Neuronal stem cell (in vitro differentiated cells): ENCODE measurements around the gene ELMO1.

Source experiments
- DNase-seq: peaks from one replicate; pipeline ENCODE4 v3.0.0-alpha.2; 2013; ENCODE audit warnings: low spot score
- H2AFZ ChIP-seq: one replicate; pipeline ENCODE4 v1.6.1; 2013; ENCODE audit warnings: mild to moderate bottlenecking, low read length, inconsistent platforms
- H2AK5ac ChIP-seq: 2 replicates; pipeline ENCODE4 v1.6.1; 2013; ENCODE audit warnings: low read depth, mild to moderate bottlenecking, inconsistent platforms, low read length, moderate library complexity, mixed read lengths
- H2BK120ac ChIP-seq: 2 replicates; pipeline ENCODE4 v1.6.1; 2013; ENCODE audit warnings: low read depth, mild to moderate bottlenecking, inconsistent platforms, low read length, moderate library complexity, mixed read lengths
- H2BK12ac ChIP-seq: one replicate; pipeline ENCODE4 v1.6.1; 2013; ENCODE audit warnings: low read length, inconsistent platforms
- H2BK15ac ChIP-seq: 2 replicates; pipeline ENCODE4 v1.6.1; 2013; ENCODE audit warnings: mild to moderate bottlenecking, low read length, inconsistent platforms, mixed read lengths
- H2BK5ac ChIP-seq: one replicate; pipeline ENCODE4 v1.6.1; 2013; ENCODE audit warnings: inconsistent platforms, mild to moderate bottlenecking, low read length, moderate library complexity
- H3K14ac ChIP-seq: one replicate; pipeline ENCODE4 v1.6.1; 2013; ENCODE audit warnings: low read length, inconsistent platforms
- H3K18ac ChIP-seq: 2 replicates; pipeline ENCODE4 v1.6.1; 2013; ENCODE audit warnings: low read length, inconsistent platforms
- H3K23ac ChIP-seq: 2 replicates; pipeline ENCODE4 v1.6.1; 2013; ENCODE audit warnings: low read depth, mild to moderate bottlenecking, mixed read lengths, low read length, inconsistent platforms; ENCODE audit not compliant: poor library complexity
- H3K27ac ChIP-seq: replicated peaks from 3 replicates; pipeline ENCODE4 v1.5.1; 2013; ENCODE audit warnings: low read length, inconsistent platforms
- H3K27me3 ChIP-seq, 3 experiments: 2 replicates each; pipeline ENCODE4 v1.6.1; 2013; ENCODE audit warnings: low read length in 3 of 3, mild to moderate bottlenecking in 2 of 3, inconsistent platforms in 1 of 3, low read depth in 1 of 3, mixed read lengths in 1 of 3, moderate library complexity in 1 of 3; ENCODE audit not compliant: control insufficient read depth in 3 of 3, insufficient read depth in 3 of 3
- H3K36me3 ChIP-seq, 2 donors: replicated peaks in 1 of 2; 2 replicates each; pipeline ENCODE4 v1.6.1; 2013; ENCODE audit warnings: low read length in 2 of 2; ENCODE audit not compliant: control insufficient read depth in 2 of 2, insufficient read depth in 2 of 2
- H3K4ac ChIP-seq: 2 replicates; pipeline ENCODE4 v1.6.1; 2013; ENCODE audit warnings: inconsistent platforms, mild to moderate bottlenecking, low read length, moderate library complexity
- H3K4me1 ChIP-seq, 2 donors: 1 replicate in 1 of 2; 2 replicates in 1 of 2; pipeline ENCODE4 v1.6.1; 2013; ENCODE audit warnings: low read length in 2 of 2, low read depth in 1 of 2; ENCODE audit not compliant: control insufficient read depth in 2 of 2, insufficient read depth in 1 of 2
- H3K4me2 ChIP-seq: one replicate; pipeline ENCODE4 v1.6.1; 2013; ENCODE audit warnings: mild to moderate bottlenecking, low read length, inconsistent platforms; ENCODE audit not compliant: insufficient read depth, poor library complexity, severe bottlenecking
- H3K4me3 ChIP-seq, 2 donors: 2 replicates each; pipeline ENCODE4 v1.5.1; 2013; ENCODE audit warnings: low read length in 2 of 2, mild to moderate bottlenecking in 2 of 2, inconsistent platforms in 1 of 2, moderate library complexity in 1 of 2
- H3K79me1 ChIP-seq: one replicate; pipeline ENCODE4 v1.6.1; 2013; ENCODE audit warnings: low read depth, mild to moderate bottlenecking, inconsistent platforms, low read length, moderate library complexity
- H3K9ac ChIP-seq: one replicate; pipeline ENCODE4 v1.6.1; 2013; ENCODE audit warnings: mild to moderate bottlenecking, low read depth, low read length, inconsistent platforms; ENCODE audit not compliant: poor library complexity
- H3K9me3 ChIP-seq, 2 donors: replicated peaks in 1 of 2; 2 replicates each; pipeline versions ENCODE3 to v1.6.1; 2013; ENCODE audit warnings: low read length in 2 of 2, mild to moderate bottlenecking in 2 of 2, inconsistent platforms in 1 of 2, low read depth in 1 of 2, mixed read lengths in 1 of 2, moderate library complexity in 1 of 2; ENCODE audit not compliant: control insufficient read depth in 2 of 2, insufficient read depth in 1 of 2
- H4K8ac ChIP-seq: one replicate; pipeline ENCODE4 v1.6.1; 2013; ENCODE audit warnings: low read depth, mild to moderate bottlenecking, inconsistent platforms, low read length, moderate library complexity
- H4K91ac ChIP-seq: one replicate; pipeline ENCODE4 v1.6.1; 2013; ENCODE audit warnings: low read length, low read depth, mild to moderate bottlenecking, inconsistent platforms; ENCODE audit not compliant: poor library complexity
- WGBS, 2 donors: extraction: QIAGEN DNeasy Blood & Tissue Kit; methylation state at CpG; one replicate each; pipeline ENCODE4 v1.1.7; 2013; ENCODE audit warnings: missing lambda C conversion rate in 2 of 2, mixed read lengths in 1 of 2; ENCODE audit not compliant: insufficient read length in 2 of 2, insufficient replicate concordance in 1 of 2; ENCODE audit errors: extremely low coverage in 2 of 2; 5-methylcytosine and 5-hydroxymethylcytosine counted together

Gene ELMO1

DNA sequence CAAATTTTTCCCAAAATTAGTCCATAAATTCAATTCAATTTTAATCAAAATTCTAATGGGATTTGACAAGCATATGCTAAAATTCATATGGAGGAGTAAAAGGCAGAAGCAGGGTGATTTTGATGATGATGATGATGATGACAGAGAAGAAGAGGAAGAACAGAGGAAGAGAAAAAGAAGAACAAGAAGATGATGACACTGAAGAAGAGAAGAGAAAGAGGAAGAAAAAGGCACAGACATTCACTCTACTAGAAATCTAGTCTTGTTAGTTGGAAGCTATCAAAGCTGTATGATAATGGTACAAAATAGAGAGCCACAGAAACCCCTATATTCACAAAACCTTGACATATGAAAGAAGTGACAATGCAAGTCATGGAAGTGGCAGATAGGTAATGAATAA, 157.9 kb downstream of the ELMO1 start:
- no peak overlapping the region for H3K14ac ChIP-seq
- H3K36me3 ChIP-seq, result no peaks in the 10 kb centered on the region
- H3K27ac ChIP-seq, result no peak overlapping the region
- DNase-seq, result no peak
- no peak overlapping the region for H2AK5ac ChIP-seq
- H3K9me3 ChIP-seq, result no peaks in the 10 kb centered on the region
- H3K4me3 ChIP-seq, result no peak overlapping the region
- no peak overlapping the region for H2BK12ac ChIP-seq
- H3K4me1 ChIP-seq, result peaks cover 3% of the 10 kb centered on the region in 2 donors
- no peak overlapping the region for H3K18ac ChIP-seq
- H3K4me2 ChIP-seq, result no peak overlapping the region
- no peak overlapping the region for H3K4ac ChIP-seq
- H4K8ac ChIP-seq, result no peak overlapping the region
- no peak overlapping the region for H3K9ac ChIP-seq
- no peaks in the 10 kb centered on the region for H3K79me1 ChIP-seq
- H3K23ac ChIP-seq, result no peak overlapping the region
- H2BK120ac ChIP-seq, result no peak overlapping the region
- H3K27me3 ChIP-seq, result no peaks in the 10 kb centered on the region
- H2BK5ac ChIP-seq, result no peak overlapping the region
- no peak overlapping the region for H2AFZ ChIP-seq
- no peak overlapping the region for H2BK15ac ChIP-seq
- no peak overlapping the region for H4K91ac ChIP-seq

DNA sequence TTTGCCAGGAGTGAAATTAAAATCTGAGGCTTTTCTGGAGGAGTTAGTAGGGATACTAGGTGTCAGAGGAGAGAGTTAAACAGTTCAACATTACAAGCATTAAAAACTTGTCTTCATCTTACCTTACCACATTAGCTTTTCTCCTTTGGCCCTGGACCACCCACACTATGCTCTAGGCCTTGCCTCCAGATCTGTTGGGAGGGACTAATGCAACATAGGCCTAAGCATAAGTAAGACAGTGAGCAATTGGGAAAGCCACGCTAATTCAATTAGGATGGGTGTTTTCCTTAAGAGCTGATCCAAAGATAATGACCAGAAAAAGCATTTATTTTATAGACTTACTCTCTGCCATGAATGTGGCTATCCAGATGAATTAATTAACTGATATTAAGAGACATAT, 158.9 kb downstream of the ELMO1 start:
- H3K23ac ChIP-seq, result no peak overlapping the region
- no peak overlapping the region for H3K27ac ChIP-seq
- no peak for DNase-seq
- no peak overlapping the region for H2BK12ac ChIP-seq
- H4K91ac ChIP-seq, result no peak overlapping the region
- no peak overlapping the region for H2BK15ac ChIP-seq
- no peak overlapping the region for H3K4me2 ChIP-seq
- peaks cover 3 to 8% of the 10 kb centered on the region in 2 donors for H3K4me1 ChIP-seq
- no peak overlapping the region for H3K14ac ChIP-seq
- H2BK5ac ChIP-seq, result no peak overlapping the region
- no peak overlapping the region for H2AK5ac ChIP-seq
- no peaks in the 10 kb centered on the region for H3K79me1 ChIP-seq
- no CpG with 5 or more reads among the region's 1 CpG for WGBS, 2 donors
- H3K9ac ChIP-seq, result no peak overlapping the region
- H3K4ac ChIP-seq, result no peak overlapping the region
- no peaks in the 10 kb centered on the region for H3K36me3 ChIP-seq
- H3K27me3 ChIP-seq, result no peaks in the 10 kb centered on the region
- H4K8ac ChIP-seq, result no peak overlapping the region
- H3K9me3 ChIP-seq, result no peaks in the 10 kb centered on the region
- H3K18ac ChIP-seq, result no peak overlapping the region
- H2BK120ac ChIP-seq, result no peak overlapping the region
- no peak overlapping the region for H2AFZ ChIP-seq
- no peak overlapping the region for H3K4me3 ChIP-seq

DNA sequence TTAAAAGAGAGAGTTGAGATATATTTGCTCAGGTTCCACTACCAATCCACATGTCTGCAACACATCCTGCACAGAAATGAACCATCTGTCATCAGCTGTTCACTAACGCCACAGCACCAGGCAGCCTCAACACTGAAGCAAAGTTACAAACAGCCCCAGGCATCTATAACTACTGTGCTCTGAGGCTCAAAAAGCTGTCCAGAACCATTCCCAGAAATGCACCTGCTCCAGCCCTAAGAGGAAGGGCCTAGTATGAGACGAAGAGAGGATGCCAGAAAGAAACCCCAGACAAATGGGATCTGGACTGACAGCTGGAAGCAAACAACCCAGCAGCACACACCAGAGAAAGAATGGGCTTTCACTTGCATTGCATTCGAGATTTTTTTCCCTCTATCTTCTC, 159.3 kb downstream of the ELMO1 start:
- Histone ChIP-seq H3K9ac (no peak overlapping the region), H3K27ac (no peak overlapping the region), H2BK120ac (no peak overlapping the region), H4K91ac (no peak overlapping the region), H2BK12ac (no peak overlapping the region), H3K4me2 (no peak overlapping the region), H3K14ac (no peak overlapping the region), H2AFZ (no peak overlapping the region), H3K4me3 (no peak overlapping the region), H3K27me3 (no peaks in the 10 kb centered on the region), H2BK15ac (no peak overlapping the region), H2AK5ac (no peak overlapping the region), H3K18ac (no peak overlapping the region), H3K4ac (no peak overlapping the region), H3K23ac (no peak overlapping the region), H3K79me1 (no peaks in the 10 kb centered on the region), H3K4me1 (peaks cover 3 to 9% of the 10 kb centered on the region in 2 donors), H4K8ac (no peak overlapping the region), H3K9me3 (no peaks in the 10 kb centered on the region), H2BK5ac (no peak overlapping the region), H3K36me3 (no peaks in the 10 kb centered on the region)
- WGBS, 2 donors, result no CpG with 5 or more reads among the region's 3 CpGs
- DNase-seq, result no peak

DNA sequence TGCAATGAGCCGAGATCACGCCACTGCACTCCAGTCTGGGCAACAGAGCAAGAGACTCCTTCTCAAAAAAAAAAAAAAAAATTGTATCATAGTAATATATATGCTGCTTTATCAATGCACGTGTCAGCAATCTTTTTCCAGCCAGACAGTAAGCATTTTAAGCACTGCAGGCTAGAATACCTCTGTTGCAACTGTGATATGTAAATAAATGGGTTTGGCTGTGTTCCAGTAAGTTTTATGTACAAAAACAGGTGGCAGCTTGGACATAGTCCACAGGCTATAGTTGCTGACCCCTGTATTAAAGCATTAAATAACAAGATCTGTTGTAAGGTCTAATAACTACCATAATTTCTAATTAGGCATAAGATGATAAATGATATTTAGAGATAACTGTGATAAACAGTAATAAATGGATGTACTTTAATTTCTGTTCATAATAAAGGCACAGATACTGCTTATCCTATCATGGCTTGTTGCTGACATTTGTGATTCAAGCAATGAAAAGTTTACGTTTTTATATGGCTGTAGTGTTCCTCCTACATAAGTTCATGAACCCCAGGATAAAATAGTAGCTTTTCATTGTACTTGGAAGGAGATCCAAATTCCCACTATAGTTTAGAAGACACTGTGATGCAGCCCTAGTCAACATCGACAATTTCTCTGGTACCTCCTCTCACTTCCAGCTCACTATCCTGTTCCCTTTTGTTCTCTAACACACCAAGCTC, 161.4 kb downstream of the ELMO1 start:
- Histone ChIP-seq H3K4ac (no peak overlapping the region), H2BK5ac (no peak overlapping the region), H3K36me3 (no peaks in the 10 kb centered on the region), H3K14ac (no peak overlapping the region), H2BK15ac (no peak overlapping the region), H4K91ac (no peak overlapping the region), H3K4me2 (no peak overlapping the region), H3K18ac (no peak overlapping the region), H3K4me3 (no peak overlapping the region), H3K27ac (no peak overlapping the region), H3K27me3 (no peaks in the 10 kb centered on the region), H3K9me3 (no peaks in the 10 kb centered on the region), H3K4me1 (peaks cover 3 to 12% of the 10 kb centered on the region in 2 donors), H2BK120ac (no peak overlapping the region), H3K9ac (no peak overlapping the region), H3K23ac (no peak overlapping the region), H4K8ac (no peak overlapping the region), H2AFZ (no peak overlapping the region), H2AK5ac (no peak overlapping the region), H3K79me1 (no peaks in the 10 kb centered on the region), H2BK12ac (no peak overlapping the region)
- no peak for DNase-seq
- WGBS, 2 donors, result no CpG with 5 or more reads among the region's 5 CpGs
